OCI-LY7 (cell line): ENCODE measurements around the gene LRIF1.

ENCODE experiments used
- EZH2phosphoT487 ChIP-seq: fragments of 200-600 bp; sonication (generic); IDR thresholded peaks from 2 replicates; pipeline ENCODE4 v1.6.1; 2018; ENCODE audit warnings: low read depth, borderline replicate concordance, mild to moderate bottlenecking, mixed run types, antibody characterized with exemption, low read length, moderate library complexity, mixed read lengths
- TF ChIP-seq, protein P1 (sequence below): fragments of 200-600 bp; sonication (generic); conservative IDR thresholded peaks from 2 replicates; pipeline ENCODE4 v1.5.1; 2014; ENCODE audit warnings: mild to moderate bottlenecking, antibody characterized with exemption, low read length, moderate library complexity, mixed read lengths

DNA sequence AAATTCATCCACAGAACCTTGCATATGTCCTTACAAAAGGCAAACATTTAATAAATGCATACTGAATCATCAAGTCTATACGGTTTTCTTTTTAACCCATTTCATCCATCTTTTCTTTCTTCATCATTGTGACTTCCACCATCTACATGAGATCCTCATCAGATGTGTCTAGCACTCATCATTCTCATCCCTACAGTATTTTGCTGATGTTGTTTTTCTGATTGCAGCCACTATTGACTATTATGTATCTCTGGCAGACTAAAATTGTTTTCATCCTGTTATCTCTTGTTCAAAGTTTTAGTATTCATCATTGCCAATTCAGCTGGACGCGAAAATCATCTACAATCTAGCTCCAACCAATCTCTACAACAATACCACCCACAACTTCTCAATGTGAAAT is 5.9 kb downstream of the LRIF1 start:
- TF ChIP-seq, protein P1, sequence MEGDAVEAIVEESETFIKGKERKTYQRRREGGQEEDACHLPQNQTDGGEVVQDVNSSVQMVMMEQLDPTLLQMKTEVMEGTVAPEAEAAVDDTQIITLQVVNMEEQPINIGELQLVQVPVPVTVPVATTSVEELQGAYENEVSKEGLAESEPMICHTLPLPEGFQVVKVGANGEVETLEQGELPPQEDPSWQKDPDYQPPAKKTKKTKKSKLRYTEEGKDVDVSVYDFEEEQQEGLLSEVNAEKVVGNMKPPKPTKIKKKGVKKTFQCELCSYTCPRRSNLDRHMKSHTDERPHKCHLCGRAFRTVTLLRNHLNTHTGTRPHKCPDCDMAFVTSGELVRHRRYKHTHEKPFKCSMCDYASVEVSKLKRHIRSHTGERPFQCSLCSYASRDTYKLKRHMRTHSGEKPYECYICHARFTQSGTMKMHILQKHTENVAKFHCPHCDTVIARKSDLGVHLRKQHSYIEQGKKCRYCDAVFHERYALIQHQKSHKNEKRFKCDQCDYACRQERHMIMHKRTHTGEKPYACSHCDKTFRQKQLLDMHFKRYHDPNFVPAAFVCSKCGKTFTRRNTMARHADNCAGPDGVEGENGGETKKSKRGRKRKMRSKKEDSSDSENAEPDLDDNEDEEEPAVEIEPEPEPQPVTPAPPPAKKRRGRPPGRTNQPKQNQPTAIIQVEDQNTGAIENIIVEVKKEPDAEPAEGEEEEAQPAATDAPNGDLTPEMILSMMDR = no peak
- no peak for TF ChIP-seq EZH2phosphoT487
